ENCODE results near the gene NHSL2.

Gene NHSL2

GRCh38 chrX:71993371-71993770 is 82.7 kb downstream of the NHSL2 start:
- DNase-seq = no peak

- DNase-seq = no peak
Observed at GRCh38 chrX:71994601-71995000, 84.0 kb downstream of the NHSL2 start.

GRCh38 chrX:71995122-71995521 is 84.5 kb downstream of the NHSL2 start:
- DNase-seq = no peak

GRCh38 chrX:71996136-71996535 is 85.5 kb downstream of the NHSL2 start:
- no peak for DNase-seq

GRCh38 chrX:71996826-71997225 is 86.2 kb downstream of the NHSL2 start:
- peak; percentile 15 for DNase-seq

- no peak for DNase-seq
Observed at GRCh38 chrX:71997320-71997719, 86.7 kb downstream of the NHSL2 start.

GRCh38 chrX:71998836-71999509 is 88.3 kb downstream of the NHSL2 start:
- DNase-seq = peak; percentile 4

- no peak for DNase-seq
Observed at GRCh38 chrX:71999535-71999934, 88.9 kb downstream of the NHSL2 start.

- DNase-seq = no peak
Observed at GRCh38 chrX:72001471-72001870, 90.8 kb downstream of the NHSL2 start.

GRCh38 chrX:72001906-72002305 is 91.3 kb downstream of the NHSL2 start:
- no peak for DNase-seq

GRCh38 chrX:72002875-72003274 is 92.2 kb downstream of the NHSL2 start:
- DNase-seq = no peak

- no peak for DNase-seq
Observed at GRCh38 chrX:72003811-72004750, 93.4 kb downstream of the NHSL2 start.

GRCh38 chrX:72005046-72005445 is 94.4 kb downstream of the NHSL2 start:
- no peak for DNase-seq

GRCh38 chrX:72006461-72006860 is 95.8 kb downstream of the NHSL2 start:
- DNase-seq = no peak

GRCh38 chrX:72009731-72010130 is 99.1 kb downstream of the NHSL2 start:
- DNase-seq = no peak

- no peak for DNase-seq
Observed at GRCh38 chrX:72011734-72012133, 101.1 kb downstream of the NHSL2 start.

- no peak for DNase-seq
Observed at GRCh38 chrX:72015383-72015782, 104.7 kb downstream of the NHSL2 start.

GRCh38 chrX:72016881-72017783 is 106.5 kb downstream of the NHSL2 start:
- DNase-seq = no peak

- DNase-seq = peak; percentile 44
Observed at GRCh38 chrX:72018277-72019112, 107.8 kb downstream of the NHSL2 start.

GRCh38 chrX:72019487-72019886 is 108.8 kb downstream of the NHSL2 start:
- DNase-seq = no peak

- no peak for DNase-seq
Observed at GRCh38 chrX:72020204-72020603, 109.6 kb downstream of the NHSL2 start.

GRCh38 chrX:72020788-72021187 is 110.1 kb downstream of the NHSL2 start:
- DNase-seq = no peak

All from amniotic stem cell (primary cell).